Panc1 (cell line): ENCODE results near the gene COX5A. TPM values are rescaled to one million over a fixed set of nuclear protein-coding genes. Genes with fewer than 3 reads are reported as not detected.

Source experiments
- ATAC-seq: fragments of 200-7000 bp; cut with Tn5 transposase; 2 replicates; pipeline ENCODE4 v1.9.1; 2020; ENCODE audit warnings: mild to moderate bottlenecking, moderate library complexity
- BruUV-seq: library from RNA; stranded (reverse); fragments of 400-500 nt; replicated peaks from 2 replicates; lab custom pipeline; 2021; lab: Mats Ljungman, UMichigan
- CTCF ChIA-PET: fragments of 300-600 bp; sonication (Branson Sonifier 250); formaldehyde crosslinking; loops from one replicate; lab custom pipeline; 2022; ENCODE audit warnings: antibody characterized with exemption; lab: Charles Lee
- POLR2A ChIA-PET: fragments of 300-600 bp; sonication (Branson Sonifier 250); formaldehyde crosslinking; loops from one replicate; lab custom pipeline; 2022; ENCODE audit warnings: antibody characterized with exemption; lab: Charles Lee
- DNase-seq: peaks from one replicate; pipeline ENCODE4 v3.0.0-alpha.2; 2010; ENCODE audit warnings: low read depth, low spot score
- H3K27ac ChIP-seq: 2 replicates; pipeline ENCODE4 v1.5.1; 2011; ENCODE audit warnings: mild to moderate bottlenecking, low read length, inconsistent platforms
- H3K27me3 ChIP-seq: fragments of 200-500 bp; sonication (Bioruptor generic); 2 replicates; pipeline ENCODE4 v1.6.0; 2014; ENCODE audit warnings: low read length, inconsistent platforms; ENCODE audit not compliant: control insufficient read depth, insufficient read depth
- H3K36me3 ChIP-seq: fragments of 200-500 bp; sonication (Bioruptor generic); 2 replicates; pipeline ENCODE4 v1.5.1; 2014; ENCODE audit warnings: inconsistent platforms, mild to moderate bottlenecking, low read length, moderate library complexity; ENCODE audit not compliant: control insufficient read depth, insufficient read depth
- H3K4me1 ChIP-seq: 2 replicates; pipeline ENCODE4 v1.5.1; 2011; ENCODE audit warnings: inconsistent platforms, mild to moderate bottlenecking, low read length, moderate library complexity; ENCODE audit not compliant: control insufficient read depth, insufficient read depth
- H3K4me3 ChIP-seq, 2 experiments: 2 replicates each; pipeline ENCODE4 v1.5.1; 2011 to 2012; ENCODE audit warnings: low read depth in 2 of 2, low read length in 2 of 2, mild to moderate bottlenecking in 2 of 2, inconsistent platforms in 1 of 2, moderate library complexity in 1 of 2
- H3K9me3 ChIP-seq: fragments of 200-500 bp; sonication (Bioruptor generic); 2 replicates; pipeline ENCODE4 v1.5.1; 2014; ENCODE audit warnings: low read depth, mild to moderate bottlenecking, inconsistent platforms, low read length, moderate library complexity; ENCODE audit not compliant: control insufficient read depth, insufficient read depth
- POLR2AphosphoS5 ChIP-seq: IDR thresholded peaks from 2 replicates; pipeline ENCODE4 v1.6.1; 2012; ENCODE audit warnings: mild to moderate bottlenecking, low read depth, low read length, moderate library complexity
- SIN3A ChIP-seq: IDR thresholded peaks from 2 replicates; pipeline ENCODE4 v1.6.1; 2012; ENCODE audit warnings: low read depth, mild to moderate bottlenecking, low read length, moderate library complexity, borderline replicate concordance; ENCODE audit not compliant: insufficient read depth
- TCF7L2 ChIP-seq: IDR thresholded peaks from 2 replicates; pipeline ENCODE4 v1.6.1; 2011; ENCODE audit warnings: mild to moderate bottlenecking, low read depth, low read length, inconsistent platforms
- in situ Hi-C: cut with HindIII; loops from 2 replicates; pipeline ENCODE4 v1.10.0; 2016; ENCODE audit warnings: low sequenced_read_pairs, low pct_unique_long_range_greater_than_20kb
- intact Hi-C: fragments of 100-400 bp; cut with micrococcal nuclease; formaldehyde crosslinking; loops from one replicate; pipeline ENCODE4 v1.10.0; 2022; ENCODE audit not compliant: unreplicated experiment
- total RNA-seq: library from RNA; stranded (reverse); gene quantifications from one replicate; pipeline ENCODE4 v1.2.1, GENCODE V29; 2021; ENCODE audit not compliant: unreplicated experiment
- TF ChIP-seq, protein P1 (sequence below): fragments of 450-650 bp; IDR thresholded peaks from 2 replicates; pipeline ENCODE4 v1.5.1; 2017; ENCODE audit warnings: mild to moderate bottlenecking
- TF ChIP-seq, protein P2 (sequence below), 2 experiments: IDR thresholded peaks; 2 replicates each; pipeline ENCODE4 v1.6.1; 2011 to 2012; ENCODE audit warnings: low read depth in 2 of 2, control low read depth in 1 of 2, low read length in 1 of 2, mild to moderate bottlenecking in 1 of 2, moderate library complexity in 1 of 2; ENCODE audit not compliant: insufficient read depth in 1 of 2

The COX5A gene
- total RNA-seq, 1 experiment from 2014 or later: 353 TPM

DNA sequence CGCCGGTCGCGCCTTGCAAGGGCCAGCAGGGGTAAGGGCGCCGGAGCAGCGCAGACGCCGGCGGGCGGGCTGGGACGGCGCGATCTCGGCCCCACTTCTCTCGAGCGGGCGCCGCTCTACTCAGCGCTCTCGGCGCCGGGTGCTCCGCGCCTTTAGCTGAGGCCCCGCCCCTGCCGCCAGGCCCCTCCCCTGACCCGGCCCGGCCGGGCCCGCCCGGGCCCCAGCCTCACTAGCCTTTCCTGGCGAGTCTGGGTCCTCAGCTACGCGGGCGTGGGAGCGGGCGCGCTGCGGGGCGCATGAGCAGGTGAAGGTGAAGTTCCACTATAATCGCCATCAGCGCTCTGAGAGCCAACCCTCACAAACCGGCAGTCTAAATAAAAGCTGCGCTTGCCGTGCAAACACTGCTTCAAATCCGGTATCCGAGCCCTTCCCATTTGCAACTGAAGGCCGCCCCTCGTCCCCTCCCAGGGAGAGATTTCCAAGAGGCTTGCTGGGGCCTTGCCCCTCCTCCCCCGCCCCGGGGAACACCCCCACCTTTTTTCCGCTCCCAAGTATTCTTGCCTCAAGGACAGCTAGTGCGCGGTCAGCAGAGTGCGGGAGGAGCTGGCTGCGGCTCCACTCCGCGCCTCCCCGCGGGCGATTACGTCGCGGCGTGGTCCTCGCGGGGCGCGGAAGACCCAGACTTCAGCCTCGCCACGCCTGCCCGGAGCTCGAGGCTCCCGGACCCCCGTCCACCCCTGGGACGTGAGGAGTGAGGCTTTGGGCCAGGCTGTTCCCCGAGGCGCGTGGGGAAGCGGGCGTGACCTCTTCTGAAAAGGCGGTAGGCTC is 19.0 kb upstream of the COX5A start, which contains the start of gene RPP25:
TSS of gene RPP25 (minus strand) at position 125 of the 828 bp plus-strand sequence. CDS start 189 bp downstream, outside the sequence.
- Histone ChIP-seq H3K9me3 (no peaks in the 10 kb centered on the region), H3K27me3 (no peaks in the 10 kb centered on the region), H3K27ac (peak within 1 kb of the TSS; percentile 96), H3K4me1 (peaks cover 36% of the 10 kb centered on the region), H3K4me3 (peak within 1 kb of the TSS; percentile 79 to 96), H3K36me3 (no peaks in the 10 kb centered on the region)
- ChIA-PET CTCF (interaction anchor here (0.6 to 0.8 kb wide), 3 partner anchors 121 to 903 kb away, joined by 3 to 4 read pairs (median 3); no protein-coding TSS in a partner anchor), POLR2A (interaction anchor here (0.6 to 1.0 kb wide), 10 partner anchors 9 to 277 kb away, joined by 3 to 10 read pairs (median 5); partner anchors contain the start of genes LMAN1L and PPCDC)
- ATAC-seq (peak; percentile 90), DNase-seq (peak; percentile 80)
- intact Hi-C loops (loop anchor here (5.0 to 10.0 kb wide), 2 partner anchors 182 to 245 kb away; partner anchors contain the start of gene C15orf39), in situ Hi-C loops (no loop called here)
- TSS peak; percentile 61 for BruUV-seq
- TF ChIP-seq TCF7L2 (no peak), POLR2AphosphoS5 (peak; percentile 79), SIN3A (peak; percentile 17; the same call in 1 of the 2 replicates)

DNA sequence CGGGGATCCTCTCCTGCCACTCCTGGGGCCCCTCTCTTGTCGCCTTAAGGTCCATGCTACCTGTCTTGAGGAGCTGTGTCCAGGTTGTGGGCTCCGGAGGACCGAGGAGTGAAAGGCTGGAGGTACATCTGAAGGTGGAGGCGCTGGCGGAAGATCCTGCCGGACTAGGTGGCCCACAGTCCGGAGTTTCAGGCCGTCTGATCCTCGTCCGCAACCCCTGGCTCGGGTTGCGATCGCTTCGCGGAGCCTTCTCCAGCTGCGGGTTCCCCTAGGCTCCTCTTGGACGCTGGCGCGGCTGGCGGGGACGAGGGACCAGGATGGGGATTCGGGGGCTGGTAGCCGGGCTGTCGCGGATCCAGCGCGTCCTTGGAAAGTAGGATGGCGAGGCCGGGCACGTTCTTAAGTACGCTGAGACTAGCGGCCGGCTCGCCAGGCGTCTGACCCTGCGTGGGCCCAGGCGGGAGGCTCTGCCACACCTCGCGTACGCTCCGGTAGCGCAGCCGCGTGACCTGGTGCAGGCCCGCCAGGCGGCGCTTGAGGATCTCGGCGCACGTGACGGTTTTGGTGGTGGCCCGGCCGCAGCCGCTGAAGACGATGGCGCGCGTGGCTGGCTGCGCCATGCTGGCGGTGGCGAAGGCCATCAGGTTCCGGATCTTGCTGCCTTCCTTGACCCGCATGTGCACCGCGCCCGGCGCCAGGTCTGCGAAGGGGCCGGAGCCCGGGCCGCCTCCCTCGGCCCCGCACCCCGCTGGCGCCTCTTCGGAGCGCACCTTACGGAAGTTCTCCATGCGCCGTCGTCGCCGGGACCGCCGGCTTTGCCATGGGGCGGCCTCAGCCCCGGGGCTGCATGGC is 18.1 kb upstream of the COX5A start:
- intact Hi-C loops: loop anchor here (5.0 to 10.0 kb wide), 2 partner anchors 181 to 246 kb away; partner anchors contain the start of gene C15orf39
- Histone ChIP-seq H3K9me3 (no peaks in the 10 kb centered on the region), H3K27ac (peak overlapping the region; percentile 96), H3K4me3 (peak overlapping the region; percentile 79 to 96), H3K4me1 (peaks cover 30% of the 10 kb centered on the region), H3K27me3 (no peaks in the 10 kb centered on the region), H3K36me3 (no peaks in the 10 kb centered on the region)
- DNase-seq (no peak), ATAC-seq (peak; percentile 59)
- ChIA-PET CTCF (interaction anchor here (0.5 to 0.8 kb wide), 4 partner anchors 54 to 902 kb away, joined by 3 to 4 read pairs (median 3); no protein-coding TSS in a partner anchor), POLR2A (interaction anchor here (0.6 to 1.0 kb wide), 2 partner anchors 67 to 73 kb away, joined by 3 read pairs; partner anchors contain the start of gene PPCDC)
- in situ Hi-C loops: no loop called here
- TF ChIP-seq POLR2AphosphoS5: no peak
- TF ChIP-seq SIN3A: peak; percentile 17; the same call in 1 of the 2 replicates
- TF ChIP-seq, protein P1, sequence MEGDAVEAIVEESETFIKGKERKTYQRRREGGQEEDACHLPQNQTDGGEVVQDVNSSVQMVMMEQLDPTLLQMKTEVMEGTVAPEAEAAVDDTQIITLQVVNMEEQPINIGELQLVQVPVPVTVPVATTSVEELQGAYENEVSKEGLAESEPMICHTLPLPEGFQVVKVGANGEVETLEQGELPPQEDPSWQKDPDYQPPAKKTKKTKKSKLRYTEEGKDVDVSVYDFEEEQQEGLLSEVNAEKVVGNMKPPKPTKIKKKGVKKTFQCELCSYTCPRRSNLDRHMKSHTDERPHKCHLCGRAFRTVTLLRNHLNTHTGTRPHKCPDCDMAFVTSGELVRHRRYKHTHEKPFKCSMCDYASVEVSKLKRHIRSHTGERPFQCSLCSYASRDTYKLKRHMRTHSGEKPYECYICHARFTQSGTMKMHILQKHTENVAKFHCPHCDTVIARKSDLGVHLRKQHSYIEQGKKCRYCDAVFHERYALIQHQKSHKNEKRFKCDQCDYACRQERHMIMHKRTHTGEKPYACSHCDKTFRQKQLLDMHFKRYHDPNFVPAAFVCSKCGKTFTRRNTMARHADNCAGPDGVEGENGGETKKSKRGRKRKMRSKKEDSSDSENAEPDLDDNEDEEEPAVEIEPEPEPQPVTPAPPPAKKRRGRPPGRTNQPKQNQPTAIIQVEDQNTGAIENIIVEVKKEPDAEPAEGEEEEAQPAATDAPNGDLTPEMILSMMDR: peak; percentile 80
- TF ChIP-seq TCF7L2: 0 out of 2 replicates have a peak, but pooled peaks have one; percentile 21
- TF ChIP-seq, protein P2, sequence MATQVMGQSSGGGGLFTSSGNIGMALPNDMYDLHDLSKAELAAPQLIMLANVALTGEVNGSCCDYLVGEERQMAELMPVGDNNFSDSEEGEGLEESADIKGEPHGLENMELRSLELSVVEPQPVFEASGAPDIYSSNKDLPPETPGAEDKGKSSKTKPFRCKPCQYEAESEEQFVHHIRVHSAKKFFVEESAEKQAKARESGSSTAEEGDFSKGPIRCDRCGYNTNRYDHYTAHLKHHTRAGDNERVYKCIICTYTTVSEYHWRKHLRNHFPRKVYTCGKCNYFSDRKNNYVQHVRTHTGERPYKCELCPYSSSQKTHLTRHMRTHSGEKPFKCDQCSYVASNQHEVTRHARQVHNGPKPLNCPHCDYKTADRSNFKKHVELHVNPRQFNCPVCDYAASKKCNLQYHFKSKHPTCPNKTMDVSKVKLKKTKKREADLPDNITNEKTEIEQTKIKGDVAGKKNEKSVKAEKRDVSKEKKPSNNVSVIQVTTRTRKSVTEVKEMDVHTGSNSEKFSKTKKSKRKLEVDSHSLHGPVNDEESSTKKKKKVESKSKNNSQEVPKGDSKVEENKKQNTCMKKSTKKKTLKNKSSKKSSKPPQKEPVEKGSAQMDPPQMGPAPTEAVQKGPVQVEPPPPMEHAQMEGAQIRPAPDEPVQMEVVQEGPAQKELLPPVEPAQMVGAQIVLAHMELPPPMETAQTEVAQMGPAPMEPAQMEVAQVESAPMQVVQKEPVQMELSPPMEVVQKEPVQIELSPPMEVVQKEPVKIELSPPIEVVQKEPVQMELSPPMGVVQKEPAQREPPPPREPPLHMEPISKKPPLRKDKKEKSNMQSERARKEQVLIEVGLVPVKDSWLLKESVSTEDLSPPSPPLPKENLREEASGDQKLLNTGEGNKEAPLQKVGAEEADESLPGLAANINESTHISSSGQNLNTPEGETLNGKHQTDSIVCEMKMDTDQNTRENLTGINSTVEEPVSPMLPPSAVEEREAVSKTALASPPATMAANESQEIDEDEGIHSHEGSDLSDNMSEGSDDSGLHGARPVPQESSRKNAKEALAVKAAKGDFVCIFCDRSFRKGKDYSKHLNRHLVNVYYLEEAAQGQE (IDR thresholded peaks at IDR 0.05; ENCODE audit: insufficient read depth in 1 of 2, low read depth in 2 of 2, low read length in 1 of 2): peak in 1 of 2 experiments; percentile 24; a peak in 2 of 4 replicates
- BruUV-seq: no TSS peak
